Right forelimb (tissue), 1 donor: ENCODE results near the gene RADIL.

Source experiments
- DNase-seq: peaks from one replicate; pipeline ENCODE4 v3.0.0-alpha.2; 2018

The RADIL gene

GRCh38 chr7:4882169-4883032, 1.1 kb downstream of the RADIL start:
- peak; percentile 80 for DNase-seq

- no peak for DNase-seq
Measured at GRCh38 chr7:4880218-4880617, 3.3 kb downstream of the RADIL start.

- DNase-seq = no peak
Measured at GRCh38 chr7:4879396-4880081, 4.0 kb downstream of the RADIL start.

GRCh38 chr7:4878336-4879335, 4.9 kb downstream of the RADIL start:
- DNase-seq = no peak

GRCh38 chr7:4876586-4876985, 6.9 kb downstream of the RADIL start:
- no peak for DNase-seq

- no peak for DNase-seq
Measured at GRCh38 chr7:4875391-4875790, 8.1 kb downstream of the RADIL start.

- DNase-seq = no peak
Measured at GRCh38 chr7:4873071-4873944, 10.2 kb downstream of the RADIL start.

- DNase-seq = no peak
Measured at GRCh38 chr7:4871930-4872675, 11.4 kb downstream of the RADIL start.

- DNase-seq = no peak
Measured at GRCh38 chr7:4871056-4871680, 12.3 kb downstream of the RADIL start.

- DNase-seq = no peak
Measured at GRCh38 chr7:4868493-4868892, 15.0 kb downstream of the RADIL start.

GRCh38 chr7:4866528-4867496, 16.7 kb downstream of the RADIL start:
- DNase-seq = no peak

- no peak for DNase-seq
Measured at GRCh38 chr7:4862156-4862555, 21.4 kb downstream of the RADIL start.

GRCh38 chr7:4861673-4862072, 21.8 kb downstream of the RADIL start, which contains the start of gene PAPOLB:
PAPOLB (minus strand) TSS chr7:4862030; CDS start chr7:4861810, 220 bp downstream.
- DNase-seq = no peak

GRCh38 chr7:4861227-4861626, 22.3 kb downstream of the RADIL start:
- no peak for DNase-seq

- no peak for DNase-seq
Measured at GRCh38 chr7:4857189-4857588, 26.3 kb downstream of the RADIL start.

- no peak for DNase-seq
Measured at GRCh38 chr7:4856336-4857057, 27.0 kb downstream of the RADIL start.

GRCh38 chr7:4854916-4855315, 28.6 kb downstream of the RADIL start:
- no peak for DNase-seq
